HG03520 (cell line): ENCODE data around the gene PSD2.

Experiments used
- ATAC-seq: cut with Tn5 transposase; IDR thresholded peaks from one replicate; pipeline ENCODE4 v1.9.1; 2021; ENCODE audit warnings: mild to moderate bottlenecking, moderate library complexity; ENCODE audit not compliant: unreplicated experiment

Gene PSD2

DNA sequence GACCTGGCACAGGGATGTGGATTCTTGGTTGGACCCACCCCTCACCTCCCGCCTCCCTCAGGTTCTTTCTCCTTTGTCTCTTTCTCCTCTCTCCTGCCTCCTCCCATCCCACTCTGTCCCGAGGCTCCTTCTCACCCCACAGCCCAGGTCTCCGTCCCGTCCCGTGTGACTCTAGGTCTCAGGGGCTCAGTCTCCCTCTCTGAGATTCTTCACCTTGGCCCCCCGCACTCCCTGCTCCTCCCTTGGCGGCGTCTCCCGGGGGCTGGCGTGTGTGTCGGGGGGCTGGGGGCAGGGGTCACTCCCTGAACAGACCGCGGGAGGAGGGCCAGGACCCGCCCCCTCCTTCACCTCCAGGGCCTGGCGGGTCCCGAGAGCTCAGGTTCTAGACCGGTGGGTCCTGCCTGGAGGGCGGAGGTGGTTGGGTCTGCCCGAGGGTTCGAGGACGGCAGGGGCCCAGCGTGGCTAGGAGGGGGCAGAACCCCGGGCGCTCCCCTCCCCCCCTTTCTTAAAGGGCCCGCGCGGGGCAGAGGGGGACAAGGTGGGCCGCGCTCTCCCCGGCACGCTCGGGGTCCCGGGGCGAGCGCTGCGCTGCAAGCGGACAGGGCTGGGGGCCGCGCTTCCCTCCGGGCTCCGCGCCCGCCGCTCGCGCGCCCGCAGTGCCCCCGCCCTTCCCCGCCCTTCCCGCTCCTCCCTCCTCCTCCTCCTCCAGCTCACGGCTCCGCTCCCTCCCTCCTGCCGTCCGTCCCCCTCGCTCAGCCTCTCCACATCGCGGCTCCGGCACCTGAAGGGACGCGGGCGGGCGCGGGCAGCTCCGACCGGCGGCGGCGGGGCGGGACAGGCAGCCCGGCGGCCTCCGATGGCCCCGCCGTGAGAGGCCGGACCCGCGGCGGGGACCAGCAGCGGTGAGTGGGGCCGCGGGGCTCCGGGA lies at the start of gene PSD2:
Gene PSD2 (plus strand): TSS at position 735 of the 928 bp plus-strand sequence. CDS start 13,633 bp downstream, outside the sequence.
- ATAC-seq, result no peak

DNA sequence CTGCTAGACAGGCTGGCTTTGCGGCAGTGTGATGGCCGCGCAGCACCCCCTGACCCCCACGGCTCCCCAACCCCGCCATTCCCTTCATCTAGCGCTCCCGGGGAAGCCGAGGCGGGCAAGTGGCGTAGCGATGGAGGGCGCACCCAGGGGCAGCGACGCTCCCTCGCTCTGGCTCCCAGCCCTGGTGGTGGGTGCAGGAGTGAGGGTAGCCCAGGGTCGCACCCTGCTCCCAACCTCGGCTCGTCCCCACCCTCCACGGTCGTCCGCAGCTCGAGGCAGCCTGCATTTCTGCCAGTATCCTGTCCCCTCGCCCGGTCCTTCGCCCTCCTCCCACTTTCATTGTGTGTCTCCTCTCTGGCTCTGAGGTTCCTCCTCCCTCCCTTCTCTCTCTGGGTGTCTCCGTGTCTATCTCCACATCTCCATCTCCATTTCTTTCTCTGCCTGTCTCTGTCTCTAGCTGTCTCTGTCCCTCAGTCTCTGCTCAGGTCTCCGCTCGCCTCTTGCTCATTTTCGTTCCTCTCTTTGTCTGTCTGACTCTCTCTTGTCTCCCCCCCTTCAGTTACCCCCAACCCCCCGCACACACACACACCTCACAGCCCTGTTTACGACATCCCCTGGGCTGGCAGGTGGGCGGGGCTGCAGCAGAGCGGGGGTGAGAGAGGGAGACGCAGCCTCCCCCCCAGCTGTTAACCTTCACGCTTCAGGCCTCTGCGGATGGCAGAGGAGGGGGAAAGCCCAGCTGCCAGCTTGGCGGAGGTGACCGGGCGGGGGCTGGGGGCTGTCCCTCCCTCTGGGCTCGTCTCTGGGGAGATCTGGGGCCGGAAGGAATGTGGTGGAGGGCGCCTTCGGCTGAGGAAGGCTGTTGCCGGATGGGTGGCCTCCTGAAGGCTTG lies 48.7 kb upstream of the PSD2 start:
- no peak for ATAC-seq

DNA sequence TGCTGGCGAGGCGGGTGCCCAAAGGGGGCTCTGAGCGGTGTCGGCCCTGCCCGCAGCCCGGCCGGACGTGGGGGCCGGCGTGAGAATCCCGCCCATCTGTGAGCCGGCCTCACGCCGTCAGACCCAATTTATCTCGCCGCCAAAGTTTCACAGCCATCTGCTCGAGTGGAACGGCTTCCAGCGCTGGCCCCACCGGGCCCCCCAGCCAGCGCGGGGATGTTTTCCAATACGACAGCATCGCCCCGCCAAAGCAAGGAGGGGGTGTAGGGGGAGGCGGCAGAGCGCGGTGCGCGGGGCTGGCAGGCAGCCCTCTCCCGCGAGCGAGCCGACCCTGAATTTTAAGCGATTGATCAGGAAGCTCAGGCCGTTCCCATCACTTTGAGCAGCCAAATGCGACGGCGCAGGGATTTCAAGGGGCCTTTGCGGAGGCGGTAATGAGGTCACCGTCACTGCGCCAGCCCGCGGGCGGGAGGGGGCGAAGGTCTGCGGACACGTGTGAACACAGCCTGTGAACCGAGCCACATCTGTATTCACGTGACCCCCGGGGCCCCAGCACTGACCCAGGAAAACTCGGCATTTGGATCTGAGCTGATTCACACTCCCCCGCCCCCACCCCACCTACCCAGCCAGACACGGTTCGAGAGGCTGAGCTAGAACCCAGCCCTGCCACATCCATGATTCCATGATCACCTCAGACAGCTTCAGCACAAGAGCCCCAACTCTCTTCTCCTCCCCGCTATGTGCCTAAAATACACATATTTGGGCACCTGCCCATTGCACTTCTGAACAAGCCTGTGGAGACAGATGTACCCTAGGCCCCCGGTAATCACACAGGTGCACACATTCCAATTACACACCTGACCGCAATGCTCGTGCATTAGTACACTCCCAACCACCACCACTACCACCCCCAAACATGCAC lies 47.8 kb upstream of the PSD2 start:
- ATAC-seq, result no peak

DNA sequence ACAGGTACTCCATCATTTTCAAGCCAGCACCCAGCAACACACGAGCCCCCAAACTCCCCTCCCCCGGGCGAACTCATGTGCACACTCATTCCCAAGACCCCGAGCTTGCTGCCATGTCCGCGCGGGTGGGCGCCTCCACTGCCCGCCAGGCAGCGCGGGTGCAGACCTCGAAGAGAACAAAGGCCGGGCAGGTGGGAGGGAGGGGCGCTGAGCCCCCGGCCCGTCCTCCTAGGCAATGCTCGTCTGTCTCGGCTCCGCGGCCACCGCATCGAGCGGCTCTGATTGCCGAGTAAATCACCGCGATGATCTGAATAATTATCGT lies 47.1 kb upstream of the PSD2 start:
- no peak for ATAC-seq

DNA sequence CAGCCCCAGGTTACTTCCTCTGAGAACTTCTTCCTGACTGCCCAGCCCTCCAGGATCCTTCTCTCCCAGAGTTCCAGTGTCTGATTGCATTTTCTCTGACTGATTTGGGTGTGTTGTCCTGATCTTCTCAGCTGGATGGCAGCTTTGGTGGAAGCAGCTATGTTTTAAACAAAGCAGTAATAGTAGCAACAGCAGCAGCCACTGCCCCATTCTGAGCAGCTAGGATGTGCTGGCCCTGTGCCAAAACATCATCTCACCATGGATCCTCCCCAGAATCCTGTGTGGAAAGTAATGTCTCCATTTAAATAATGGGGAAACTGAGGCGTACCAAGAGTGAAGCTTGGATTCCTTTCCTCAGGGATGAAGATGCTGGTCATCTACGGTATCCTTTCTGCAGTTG lies 46.4 kb upstream of the PSD2 start:
- ATAC-seq, result no peak

DNA sequence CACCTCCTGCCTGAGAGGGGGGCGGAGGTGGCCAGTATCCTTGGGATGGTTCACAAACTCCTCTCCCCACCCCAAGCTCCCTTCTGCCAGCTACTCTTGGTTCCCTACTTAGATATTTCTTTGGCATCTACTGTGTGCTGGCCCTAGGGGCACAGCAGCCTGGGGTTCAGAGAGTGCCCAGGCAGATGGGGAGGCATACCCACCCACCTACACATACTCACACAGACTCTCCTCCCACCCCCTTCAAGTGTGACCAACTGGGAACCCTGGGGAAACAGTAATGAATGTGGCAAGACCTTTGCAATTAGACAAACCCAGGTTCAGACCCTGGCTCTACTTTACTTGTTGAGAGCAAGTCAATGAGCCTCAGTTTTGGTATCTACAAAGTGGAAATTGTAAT lies 44.4 kb upstream of the PSD2 start:
- ATAC-seq, result no peak

DNA sequence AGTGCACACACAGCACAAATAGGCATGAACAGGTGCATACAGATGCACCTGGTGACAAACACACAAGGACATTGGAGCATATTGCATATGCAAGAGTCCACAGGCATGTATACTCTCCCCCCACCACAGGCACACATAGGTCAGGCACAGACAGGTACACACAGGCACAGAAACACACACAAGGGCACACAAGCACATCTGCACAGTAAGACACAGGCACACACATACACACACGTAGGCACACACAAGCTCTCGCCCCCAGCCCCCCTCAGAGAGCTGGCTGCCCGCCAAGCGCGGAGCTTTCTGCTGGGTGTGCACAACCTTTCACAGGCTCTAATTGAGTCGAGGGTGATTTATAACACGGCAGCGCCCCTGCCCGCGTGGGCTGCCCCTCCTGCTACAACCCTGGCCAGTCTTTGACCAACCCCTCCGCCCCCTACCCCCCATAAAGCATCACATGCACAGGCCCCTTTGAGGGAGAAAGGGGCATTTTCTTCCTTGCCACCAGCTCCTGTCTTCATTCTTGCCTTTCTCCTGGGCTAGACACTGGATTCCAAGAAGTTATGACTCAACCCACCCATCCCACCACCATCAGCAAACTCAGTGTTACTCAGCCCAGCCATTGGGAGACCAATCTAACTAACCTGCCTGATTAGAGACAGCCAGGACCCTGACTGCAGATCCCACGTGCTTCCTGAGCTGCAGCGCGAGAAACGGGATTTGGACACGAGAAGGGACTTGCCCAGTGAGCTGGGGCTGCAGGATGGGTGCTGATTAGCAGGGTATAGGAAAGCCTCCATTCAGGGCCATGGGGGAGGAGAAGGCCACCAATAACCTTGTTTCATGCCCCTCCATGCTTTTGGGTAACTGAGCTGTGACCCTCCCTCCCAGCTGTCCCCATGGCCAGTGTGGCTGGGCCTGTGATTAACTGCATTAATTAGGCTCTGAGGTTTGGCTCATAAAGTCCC lies 42.8 kb upstream of the PSD2 start:
- no peak for ATAC-seq

DNA sequence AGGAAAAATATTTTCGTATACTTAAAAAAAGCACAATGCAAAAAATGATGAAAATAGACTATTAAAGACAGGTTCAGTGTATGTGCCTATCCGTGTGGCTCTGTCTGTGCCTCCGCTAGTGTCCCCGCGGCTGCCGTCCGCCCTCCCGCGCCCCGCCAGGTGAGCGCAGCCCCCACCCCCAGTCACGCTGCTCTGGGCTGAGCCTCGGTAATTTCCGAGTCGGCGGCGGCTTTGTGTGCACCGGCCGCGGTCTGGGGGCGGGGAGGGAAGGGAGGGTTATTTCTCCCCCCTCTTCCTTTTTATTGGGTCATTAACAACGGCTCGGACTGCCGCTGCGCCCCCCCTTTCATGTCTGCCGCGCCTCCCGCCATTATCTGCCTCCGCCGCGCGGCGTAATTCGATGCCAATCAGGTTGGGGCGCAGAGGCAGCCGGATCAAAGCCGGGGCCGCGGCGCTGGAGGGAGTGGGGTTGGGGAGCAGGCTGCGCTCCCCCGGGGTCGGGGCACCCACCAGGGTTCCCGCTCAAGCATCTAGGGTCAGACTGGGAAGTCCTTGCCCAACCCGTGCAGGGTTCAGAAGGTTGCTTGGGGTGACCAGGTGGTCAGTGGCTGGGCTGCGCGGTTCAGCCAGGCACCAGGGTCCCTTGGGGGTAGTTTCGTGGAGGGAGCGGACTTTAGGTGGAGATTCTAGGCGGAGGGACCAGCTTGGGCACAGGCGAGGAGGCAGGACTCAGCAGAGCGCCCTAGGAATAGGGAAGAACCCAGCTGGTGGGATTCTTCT lies 39.5 kb upstream of the PSD2 start:
- ATAC-seq, result no peak

DNA sequence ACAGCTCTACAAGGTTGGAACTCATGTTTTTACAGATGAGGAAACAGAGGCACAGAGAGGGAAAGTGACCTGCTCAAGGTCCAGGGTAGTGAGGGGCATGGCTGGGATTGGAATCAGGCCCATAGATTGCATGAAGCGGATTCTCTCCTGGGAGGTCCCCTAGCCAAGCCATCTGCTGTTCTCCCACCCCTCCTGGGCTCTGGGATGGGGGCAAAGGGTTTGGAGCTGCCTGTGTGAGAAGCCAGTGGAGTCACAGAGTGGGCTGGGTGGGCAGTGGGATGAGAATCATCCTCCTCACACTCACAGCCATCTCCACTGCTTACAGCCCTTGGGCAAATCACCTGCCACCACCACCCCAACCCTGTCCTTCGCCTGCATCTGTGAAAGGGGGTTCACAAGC lies 38.6 kb upstream of the PSD2 start:
- ATAC-seq, result no peak

DNA sequence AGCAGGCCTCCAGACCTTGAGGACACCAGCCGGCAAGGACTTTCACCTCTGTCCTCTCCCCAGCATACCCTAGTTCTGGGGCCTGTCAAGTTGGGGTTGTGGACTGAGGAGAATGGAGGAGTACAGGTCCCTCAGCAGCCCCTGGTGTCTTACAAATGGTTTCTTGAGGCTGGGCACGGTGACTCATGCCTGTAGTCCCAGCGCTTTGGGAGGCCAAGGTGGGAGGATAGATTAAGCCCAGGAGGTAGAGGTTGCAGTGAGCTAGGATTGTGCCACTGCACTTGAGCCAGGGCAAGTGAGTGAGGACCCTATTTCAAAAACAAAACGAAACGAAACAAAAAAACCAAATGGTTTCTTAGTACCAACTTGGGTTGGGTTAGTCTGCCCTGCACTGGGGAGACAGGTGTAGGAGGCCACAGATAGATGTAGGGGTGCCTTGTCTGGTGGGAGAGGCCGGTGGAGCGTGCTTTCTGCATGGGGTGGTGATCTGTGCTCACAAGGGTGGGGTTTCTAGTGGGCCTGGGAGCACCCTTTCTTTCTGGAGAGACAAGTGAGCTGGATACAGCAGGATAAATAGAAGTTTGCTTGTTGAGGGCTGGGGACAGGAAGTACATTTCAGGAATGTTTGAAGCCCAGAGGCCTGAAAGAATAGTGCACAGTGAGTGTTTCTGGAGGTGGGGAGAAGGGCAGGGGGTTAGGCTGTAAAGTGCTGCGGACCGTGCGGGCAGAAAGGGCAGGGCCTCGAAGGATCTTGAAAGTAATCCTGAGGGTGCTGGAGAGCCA lies 37.7 kb upstream of the PSD2 start:
- ATAC-seq, result no peak

DNA sequence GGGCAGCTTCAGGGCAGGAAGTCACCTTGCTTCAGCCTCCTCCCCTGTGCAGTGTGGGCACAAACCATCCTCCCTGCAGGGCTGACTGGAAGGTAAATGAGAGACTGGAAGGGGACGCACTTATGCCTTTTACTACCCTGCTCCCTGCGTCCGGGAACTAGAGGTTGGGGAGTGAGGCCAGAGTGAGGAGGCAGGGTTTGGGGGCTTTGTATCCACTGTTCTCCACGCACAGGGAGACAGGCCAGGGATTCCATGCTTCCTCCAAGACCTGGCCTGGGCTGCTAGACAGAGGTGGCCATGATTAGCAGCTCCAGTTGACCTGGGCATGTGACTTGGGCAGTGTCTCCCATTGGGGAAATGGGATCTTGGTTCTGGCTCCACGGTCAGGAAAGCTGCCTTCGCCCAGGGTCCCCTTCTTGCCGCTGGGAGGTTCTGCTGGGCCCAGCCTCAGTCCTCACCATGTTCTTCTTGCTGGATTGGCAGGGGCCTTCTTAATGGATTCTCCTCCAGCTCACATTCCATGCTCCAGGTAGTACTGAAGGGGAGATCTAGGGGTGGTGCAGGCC lies 37.0 kb upstream of the PSD2 start:
- ATAC-seq, result no peak

DNA sequence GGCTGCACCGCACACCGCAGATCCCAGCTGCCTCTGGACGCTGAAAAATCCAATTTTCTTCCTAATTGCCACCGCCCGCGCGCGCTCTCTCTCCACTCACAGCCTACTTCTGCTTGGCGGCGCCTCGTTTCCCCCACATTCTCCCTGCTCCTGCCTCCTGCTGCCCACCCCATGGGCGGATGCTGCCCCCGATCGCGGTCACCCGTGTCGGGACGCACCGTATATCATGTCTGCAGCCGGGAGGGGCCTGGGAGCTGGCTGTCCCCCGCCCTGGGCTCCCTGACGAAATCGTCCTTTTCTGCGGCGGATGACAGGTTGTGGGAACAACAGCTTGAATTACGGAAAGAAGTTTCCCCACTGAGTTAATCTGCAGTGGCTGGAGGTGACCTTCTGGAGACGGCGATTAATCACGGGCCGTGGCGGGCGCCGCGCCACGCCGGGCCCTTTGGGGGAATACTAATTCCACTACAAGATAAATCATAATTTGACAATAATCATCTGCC lies 36.3 kb upstream of the PSD2 start:
- ATAC-seq, result no peak

DNA sequence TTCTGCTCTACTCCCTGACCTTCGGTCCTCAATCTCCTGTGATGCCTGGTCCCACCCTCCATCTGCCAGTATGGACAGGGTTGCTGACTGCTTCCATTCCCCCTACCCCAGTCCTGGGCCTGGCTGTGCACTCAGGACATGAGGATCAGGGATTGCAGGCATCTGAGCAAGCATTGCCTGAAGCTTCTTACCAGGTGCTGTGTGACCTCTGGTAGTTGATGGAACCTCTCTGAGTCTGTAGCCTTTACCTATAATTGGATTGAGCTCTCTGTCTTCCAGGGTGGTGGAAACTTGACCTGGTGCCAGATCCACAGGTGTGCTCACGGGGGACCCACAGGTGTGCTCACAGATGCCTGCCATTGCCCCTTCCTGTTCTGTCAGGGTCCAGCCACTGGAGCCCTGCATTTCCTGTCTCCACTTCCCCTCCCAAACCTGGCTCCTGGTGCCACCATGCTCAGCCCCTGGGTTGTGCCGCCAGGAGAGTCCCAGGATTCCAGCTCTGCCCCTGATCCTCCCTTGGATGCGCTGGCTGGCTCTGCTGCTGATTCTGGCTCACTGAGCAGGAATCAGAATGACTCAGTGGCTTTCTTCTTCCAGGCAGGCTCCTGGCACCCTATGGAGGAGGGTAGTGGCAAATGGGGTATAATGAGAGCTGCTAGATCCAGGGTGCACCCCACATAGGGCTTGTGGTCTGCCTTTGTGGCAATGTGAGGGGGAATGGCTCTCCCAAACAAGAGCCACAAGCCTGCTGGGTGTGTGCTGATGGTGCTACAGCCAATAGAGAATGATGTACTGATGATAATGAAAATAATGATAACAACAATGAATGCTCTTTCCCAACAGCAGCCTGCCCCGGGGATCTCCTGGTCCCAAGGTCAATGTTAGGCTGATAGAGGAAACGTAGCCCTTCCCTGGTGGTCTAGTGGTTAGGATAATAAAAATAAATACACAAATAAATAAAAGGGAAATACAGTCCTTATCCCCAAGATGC lies 35.2 kb upstream of the PSD2 start:
- ATAC-seq, result no peak

DNA sequence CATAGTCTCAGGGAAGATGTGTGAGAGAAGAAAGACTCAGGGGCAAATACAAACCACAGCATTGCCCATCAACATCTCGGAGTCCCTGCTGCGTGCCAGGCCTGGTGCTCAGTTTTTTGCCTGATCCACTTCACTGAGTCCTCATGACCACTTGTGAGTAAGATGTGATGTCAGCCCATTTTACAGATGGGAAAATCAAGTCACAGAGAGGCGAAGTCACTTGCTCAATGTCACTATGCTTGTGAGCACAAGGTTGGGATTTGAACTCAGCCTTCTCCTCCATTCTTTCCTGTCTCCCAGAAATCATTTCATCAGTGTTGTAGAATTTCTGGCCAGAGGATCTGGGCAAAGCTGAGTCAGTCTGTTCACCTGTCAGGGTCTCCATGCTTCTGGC lies 34.6 kb upstream of the PSD2 start:
- no peak for ATAC-seq

DNA sequence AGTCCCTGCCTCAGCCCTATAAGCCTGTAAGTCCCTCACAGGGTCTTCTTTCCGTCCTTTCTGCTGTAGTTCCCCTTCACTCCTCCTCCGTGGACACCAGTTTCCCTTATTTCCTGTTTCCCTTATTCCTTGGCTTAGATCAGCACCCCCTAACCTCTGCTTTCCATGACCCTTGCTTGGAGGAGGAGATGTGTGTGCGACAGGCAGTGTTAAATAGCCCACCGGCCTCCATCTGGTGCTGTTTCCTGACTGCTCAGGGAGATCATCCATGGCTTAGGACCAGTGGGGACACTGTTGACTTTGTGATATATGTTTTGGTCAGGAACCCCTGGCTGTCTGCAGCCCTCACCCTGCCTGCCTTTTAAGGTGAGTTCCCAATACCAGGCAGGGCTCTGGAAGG lies 34.1 kb upstream of the PSD2 start:
- ATAC-seq, result no peak

DNA sequence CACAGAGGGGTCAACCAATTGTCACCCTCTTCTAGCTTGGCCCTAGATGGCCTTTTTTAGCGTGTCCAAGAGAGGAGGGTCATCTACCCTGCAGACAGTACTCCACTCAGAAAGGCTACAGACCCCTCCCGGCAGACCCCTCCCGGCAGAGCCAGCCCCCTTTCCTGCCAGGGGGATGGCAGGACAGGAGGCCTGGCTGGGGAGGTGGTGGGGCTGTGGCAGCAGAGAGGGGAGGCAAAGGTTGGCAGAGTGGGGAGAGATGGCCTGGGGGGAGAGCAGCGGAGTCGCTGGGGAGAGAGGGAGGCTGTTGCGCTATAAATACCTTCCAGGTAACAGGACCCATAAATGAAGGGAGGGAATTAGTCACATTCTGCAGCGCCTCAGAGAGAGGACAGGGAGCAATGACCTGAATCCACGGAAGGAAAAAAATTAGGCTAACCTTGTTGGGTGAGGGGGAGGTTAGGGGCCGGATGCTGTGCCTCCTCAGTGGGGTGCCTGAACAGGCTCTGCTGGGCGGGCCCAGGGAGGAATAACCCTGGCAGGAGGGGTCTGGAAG lies 32.9 kb upstream of the PSD2 start:
- ATAC-seq, result no peak
